ENCODE data around the gene GNPDA2. TPM values are rescaled to one million over a fixed set of nuclear protein-coding genes. Genes with fewer than 3 reads are reported as not detected.

Gene GNPDA2
- total and polyA plus RNA-seq, 9 of the 15 experiments (the other 6 are each of a cell fraction or from before 2014, with no cell fraction given): 10.6 to 20.4 (median 13.0) TPM

- TF ChIP-seq SIX5 (IDR thresholded peaks at IDR 0.05; ENCODE audit: borderline replicate concordance in 1 of 2, insufficient read depth in 1 of 2, low read depth in 1 of 2, low read length in 2 of 2): peak in 1 of 2 experiments; percentile 20; a peak in 1 of 4 replicates
- TF ChIP-seq ZBTB1 (CRISPR knock-in tag; IDR thresholded peaks at IDR 0.05; ENCODE audit: borderline replicate concordance, low read depth): no peak
- peak; percentile 94 for TF ChIP-seq TAF1 (IDR thresholded peaks at IDR 0.05; ENCODE audit: control insufficient read depth, extremely low read depth, insufficient read depth, low read length, severe bottlenecking)
- TF ChIP-seq NR2C1 (IDR thresholded peaks at IDR 0.05): no peak
- peak; percentile 53 for TF ChIP-seq NR2C1 (tag; IDR thresholded peaks at IDR 0.05)
- TF ChIP-seq EP400 (IDR thresholded peaks at IDR 0.05): peak; percentile 98
- TF ChIP-seq CBX5 (IDR thresholded peaks at IDR 0.05; ENCODE audit: borderline replicate concordance, low read depth): no peak
- no peak for TF ChIP-seq RFX1 (IDR thresholded peaks at IDR 0.05)
- peak; percentile 87 for TF ChIP-seq TBP (optimal IDR thresholded peaks at IDR 0.05; ENCODE audit: low read depth, low read length)
- peak; percentile 46 for TF ChIP-seq VEZF1 (CRISPR knock-in tag; IDR thresholded peaks at IDR 0.05)
- peak; percentile 59 for TF ChIP-seq ATF3 (IDR thresholded peaks at IDR 0.05)
- no peak for TF ChIP-seq ATF3 (CRISPR knock-in tag; conservative IDR thresholded peaks at IDR 0.05)
- peak; percentile 7; the same call in 1 of the 2 replicates for TF ChIP-seq RB1 (IDR thresholded peaks at IDR 0.05; ENCODE audit: low read depth)
- TF ChIP-seq PKNOX1 (IDR thresholded peaks at IDR 0.05): 0 out of 2 replicates have a peak, but pooled peaks have one; percentile 52
- peak; percentile 86 for TF ChIP-seq ATF1 (CRISPR knock-in tag; IDR thresholded peaks at IDR 0.05)
- peak; percentile 99 for TF ChIP-seq ATF1 (tag; IDR thresholded peaks at IDR 0.05)
- peak; percentile 75; the same call in 1 of the 2 replicates for TF ChIP-seq ZNF395 (CRISPR knock-in tag; IDR thresholded peaks at IDR 0.05)
- TF ChIP-seq SIRT6 (IDR thresholded peaks at IDR 0.05; ENCODE audit: low read depth, low read length): no peak
- TF ChIP-seq FOXK2 (conservative IDR thresholded peaks at IDR 0.05 in 1 of 2, IDR thresholded peaks at IDR 0.05 in 1 of 2; ENCODE audit: low read depth in 2 of 2): peak; percentile 66 to 86
- no peak for TF ChIP-seq CEBPG (CRISPR knock-in tag; IDR thresholded peaks at IDR 0.05)
- no peak for TF ChIP-seq CEBPG (tag; conservative IDR thresholded peaks at IDR 0.05 in 1 of 2, IDR thresholded peaks at IDR 0.05 in 1 of 2)
- TF ChIP-seq SMAD3 (CRISPR knock-in tag; conservative IDR thresholded peaks at IDR 0.05): no peak
Measured at GRCh38 chr4:44678094-44679041, 48.0 kb downstream of the GNPDA2 start, which contains the start of gene GUF1 (continued).

All from K562 (cell line).